CD8-positive, alpha-beta memory T cell (primary cell): ENCODE measurements around the gene HBQ1. TPM values are rescaled to one million over a fixed set of nuclear protein-coding genes. Genes with fewer than 3 reads are reported as not detected.
"Not testable (repeated sequence)": the region's sequence is repeated elsewhere in the genome, so short reads cannot be mapped to it uniquely, and the experiment has no call there.

Experiments used
- CTCF ChIA-PET: fragments of 350-600 bp; sonication (Branson Sonifier 250); formaldehyde crosslinking; loops from one replicate; lab custom pipeline; 2021; ENCODE audit warnings: antibody characterized with exemption; lab: Charles Lee
- POLR2A ChIA-PET: fragments of 350-600 bp; sonication (Branson Sonifier 250); formaldehyde crosslinking; loops from one replicate; lab custom pipeline; 2021; ENCODE audit warnings: antibody characterized with exemption; lab: Charles Lee
- DNase-seq, 5 donors: peaks; one replicate each; pipeline versions ENCODE4 v3.0.0 to v3.0.0-alpha.2; 2020 to 2022; ENCODE audit warnings: mixed read lengths in 1 of 5
- H3K27ac ChIP-seq: one replicate; pipeline ENCODE4 v1.7.0; 2013; ENCODE audit warnings: low read depth, mild to moderate bottlenecking, low read length, moderate library complexity
- H3K27me3 ChIP-seq: 2 replicates; pipeline ENCODE4 v1.7.0; 2013; ENCODE audit warnings: low read length, mild to moderate bottlenecking; ENCODE audit not compliant: insufficient read depth, poor library complexity, severe bottlenecking
- H3K36me3 ChIP-seq: 2 replicates; pipeline ENCODE4 v1.7.0; 2013; ENCODE audit warnings: mild to moderate bottlenecking, low read length, moderate library complexity; ENCODE audit not compliant: insufficient read depth
- H3K4me1 ChIP-seq: 2 replicates; pipeline ENCODE4 v1.7.0; 2013; ENCODE audit warnings: mild to moderate bottlenecking, low read length, moderate library complexity; ENCODE audit not compliant: insufficient read depth
- H3K4me3 ChIP-seq: 2 replicates; pipeline ENCODE4 v1.7.0; 2013; ENCODE audit warnings: mild to moderate bottlenecking, low read length
- H3K9me3 ChIP-seq: 2 replicates; pipeline ENCODE4 v1.7.0; 2013; ENCODE audit warnings: mild to moderate bottlenecking, low read length
- H3K27ac Mint-ChIP-seq, 8 donors: one replicate each; pipeline ENCODE4 v1.8.0; 2020 to 2021; ENCODE audit warnings: mixed read lengths in 8 of 8, mild to moderate bottlenecking in 6 of 8, inconsistent platforms in 3 of 8, moderate library complexity in 3 of 8
- H3K27me3 Mint-ChIP-seq, 2 donors: one replicate each; pipeline ENCODE4 v1.8.0; 2020 to 2021; ENCODE audit warnings: mixed read lengths in 2 of 2, mild to moderate bottlenecking in 1 of 2, moderate library complexity in 1 of 2
- H3K36me3 Mint-ChIP-seq, 3 donors: one replicate each; pipeline ENCODE4 v1.8.0; 2020 to 2021; ENCODE audit warnings: mixed read lengths in 3 of 3, inconsistent platforms in 1 of 3, mild to moderate bottlenecking in 1 of 3
- H3K4me1 Mint-ChIP-seq, 3 donors: one replicate each; pipeline ENCODE4 v1.8.0; 2020 to 2021; ENCODE audit warnings: mixed read lengths in 3 of 3, inconsistent platforms in 1 of 3, mild to moderate bottlenecking in 1 of 3
- H3K4me3 Mint-ChIP-seq, 7 donors: one replicate each; pipeline ENCODE4 v1.8.0; 2020 to 2021; ENCODE audit warnings: mixed read lengths in 7 of 7, mild to moderate bottlenecking in 6 of 7, moderate library complexity in 4 of 7, inconsistent platforms in 2 of 7
- H3K9me3 Mint-ChIP-seq, 5 donors: one replicate each; pipeline ENCODE4 v1.8.0; 2020 to 2022; ENCODE audit warnings: mixed read lengths in 5 of 5, mild to moderate bottlenecking in 3 of 5, moderate library complexity in 2 of 5, inconsistent platforms in 1 of 5
- polyA plus RNA-seq: library from polyadenylated mRNA; unstranded; fragments of 300-500 nt; fragmentation: Illumina TruSeq; gene quantifications from one replicate; pipeline ENCODE4 v1.2.3, GENCODE V29; 2021
- total RNA-seq, 2 experiments: library from RNA; stranded (reverse); gene quantifications; one replicate each; pipeline ENCODE4 v1.2.3, GENCODE V29; 2021

HBQ1 gene
- total and polyA plus RNA-seq, 3 experiments from 2014 or later, result 0.72 TPM; not detected in 2

DNA sequence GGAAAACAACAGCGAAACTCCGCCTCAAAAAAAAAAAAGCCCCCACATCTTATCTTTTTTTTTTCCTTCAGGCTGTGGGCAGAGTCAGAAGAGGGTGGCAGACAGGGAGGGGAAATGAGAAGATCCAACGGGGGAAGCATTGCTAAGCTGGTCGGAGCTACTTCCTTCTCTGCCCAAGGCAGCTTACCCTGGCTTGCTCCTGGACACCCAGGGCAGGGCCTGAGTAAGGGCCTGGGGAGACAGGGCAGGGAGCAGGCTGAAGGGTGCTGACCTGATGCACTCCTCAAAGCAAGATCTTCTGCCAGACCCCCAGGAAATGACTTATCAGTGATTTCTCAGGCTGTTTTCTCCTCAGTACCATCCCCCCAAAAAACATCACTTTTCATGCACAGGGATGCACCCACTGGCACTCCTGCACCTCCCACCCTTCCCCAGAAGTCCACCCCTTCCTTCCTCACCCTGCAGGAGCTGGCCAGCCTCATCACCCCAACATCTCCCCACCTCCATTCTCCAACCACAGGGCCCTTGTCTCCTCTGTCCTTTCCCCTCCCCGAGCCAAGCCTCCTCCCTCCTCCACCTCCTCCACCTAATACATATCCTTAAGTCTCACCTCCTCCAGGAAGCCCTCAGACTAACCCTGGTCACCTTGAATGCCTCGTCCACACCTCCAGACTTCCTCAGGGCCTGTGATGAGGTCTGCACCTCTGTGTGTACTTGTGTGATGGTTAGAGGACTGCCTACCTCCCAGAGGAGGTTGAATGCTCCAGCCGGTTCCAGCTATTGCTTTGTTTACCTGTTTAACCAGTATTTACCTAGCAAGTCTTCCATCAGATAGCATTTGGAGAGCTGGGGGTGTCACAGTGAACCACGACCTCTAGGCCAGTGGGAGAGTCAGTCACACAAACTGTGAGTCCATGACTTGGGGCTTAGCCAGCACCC is 5.0 kb upstream of the HBQ1 start:
- no peak overlapping the region for H3K27ac ChIP-seq
- ChIA-PET CTCF (interaction anchor here (0.6 kb wide), 1 partner anchor 9 kb away, joined by 3 read pairs; no protein-coding TSS in a partner anchor), POLR2A (interaction anchor here (0.6 kb wide), 1 partner anchor 8 kb away, joined by 3 read pairs; no protein-coding TSS in a partner anchor)
- Mint-ChIP-seq H3K4me1 (peaks cover 0 to 35% (median 4%) of the 10 kb centered on the region in 3 donors), H3K27me3 (peaks cover 41 to 60% of the 10 kb centered on the region in 2 donors), H3K4me3 (peak overlapping the region in 6 of 7 donors; percentile 16 to 61 (median 42)), H3K9me3 (no peaks in the 10 kb centered on the region), H3K27ac (no peak overlapping the region), H3K36me3 (no peaks in the 10 kb centered on the region)
- H3K27me3 ChIP-seq, result peaks cover 36% of the 10 kb centered on the region
- DNase-seq, result no peak
- H3K9me3 ChIP-seq, result no peaks in the 10 kb centered on the region
- H3K36me3 ChIP-seq, result no peaks in the 10 kb centered on the region
- no peak overlapping the region for H3K4me3 ChIP-seq
- H3K4me1 ChIP-seq, result no peaks in the 10 kb centered on the region

DNA sequence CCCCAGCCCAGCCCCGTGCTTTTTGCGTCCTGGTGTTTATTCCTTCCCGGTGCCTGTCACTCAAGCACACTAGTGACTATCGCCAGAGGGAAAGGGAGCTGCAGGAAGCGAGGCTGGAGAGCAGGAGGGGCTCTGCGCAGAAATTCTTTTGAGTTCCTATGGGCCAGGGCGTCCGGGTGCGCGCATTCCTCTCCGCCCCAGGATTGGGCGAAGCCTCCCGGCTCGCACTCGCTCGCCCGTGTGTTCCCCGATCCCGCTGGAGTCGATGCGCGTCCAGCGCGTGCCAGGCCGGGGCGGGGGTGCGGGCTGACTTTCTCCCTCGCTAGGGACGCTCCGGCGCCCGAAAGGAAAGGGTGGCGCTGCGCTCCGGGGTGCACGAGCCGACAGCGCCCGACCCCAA is 4.3 kb upstream of the HBQ1 start:
- H3K36me3 ChIP-seq, H3K27ac ChIP-seq, DNase-seq, CTCF ChIA-PET, H3K4me3 ChIP-seq, H3K9me3 Mint-ChIP-seq, H3K27ac Mint-ChIP-seq, POLR2A ChIA-PET, H3K36me3 Mint-ChIP-seq, H3K4me1 ChIP-seq, H3K9me3 ChIP-seq: not testable (repeated sequence)
- H3K27me3 ChIP-seq, result peaks cover 36% of the 10 kb centered on the region
- H3K4me3 Mint-ChIP-seq, result peak overlapping the region in 1 of 7 donors; percentile 50
- peaks cover 0 to 35% (median 4%) of the 10 kb centered on the region in 3 donors for H3K4me1 Mint-ChIP-seq
- H3K27me3 Mint-ChIP-seq, result peaks cover 41 to 55% of the 10 kb centered on the region in 2 donors

DNA sequence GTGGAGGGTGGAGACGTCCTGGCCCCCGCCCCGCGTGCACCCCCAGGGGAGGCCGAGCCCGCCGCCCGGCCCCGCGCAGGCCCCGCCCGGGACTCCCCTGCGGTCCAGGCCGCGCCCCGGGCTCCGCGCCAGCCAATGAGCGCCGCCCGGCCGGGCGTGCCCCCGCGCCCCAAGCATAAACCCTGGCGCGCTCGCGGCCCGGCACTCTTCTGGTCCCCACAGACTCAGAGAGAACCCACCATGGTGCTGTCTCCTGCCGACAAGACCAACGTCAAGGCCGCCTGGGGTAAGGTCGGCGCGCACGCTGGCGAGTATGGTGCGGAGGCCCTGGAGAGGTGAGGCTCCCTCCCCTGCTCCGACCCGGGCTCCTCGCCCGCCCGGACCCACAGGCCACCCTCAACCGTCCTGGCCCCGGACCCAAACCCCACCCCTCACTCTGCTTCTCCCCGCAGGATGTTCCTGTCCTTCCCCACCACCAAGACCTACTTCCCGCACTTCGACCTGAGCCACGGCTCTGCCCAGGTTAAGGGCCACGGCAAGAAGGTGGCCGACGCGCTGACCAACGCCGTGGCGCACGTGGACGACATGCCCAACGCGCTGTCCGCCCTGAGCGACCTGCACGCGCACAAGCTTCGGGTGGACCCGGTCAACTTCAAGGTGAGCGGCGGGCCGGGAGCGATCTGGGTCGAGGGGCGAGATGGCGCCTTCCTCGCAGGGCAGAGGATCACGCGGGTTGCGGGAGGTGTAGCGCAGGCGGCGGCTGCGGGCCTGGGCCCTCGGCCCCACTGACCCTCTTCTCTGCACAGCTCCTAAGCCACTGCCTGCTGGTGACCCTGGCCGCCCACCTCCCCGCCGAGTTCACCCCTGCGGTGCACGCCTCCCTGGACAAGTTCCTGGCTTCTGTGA is 3.5 kb upstream of the HBQ1 start, which contains the start of gene HBA1:
Gene HBA1 (plus strand): TSS at position 204 of the 906 bp plus-strand sequence. CDS start 37 bp downstream, at position 241.
- Histone ChIP-seq H3K27ac (peak within 1 kb of the TSS; percentile 38), H3K27me3 (peaks cover 36% of the 10 kb centered on the region)
- POLR2A ChIA-PET, H3K27ac Mint-ChIP-seq, H3K4me3 ChIP-seq, H3K4me1 ChIP-seq, DNase-seq, H3K9me3 ChIP-seq, H3K36me3 ChIP-seq, H3K9me3 Mint-ChIP-seq, H3K36me3 Mint-ChIP-seq, CTCF ChIA-PET: not testable (repeated sequence)
- peak within 1 kb of the TSS in 5 of 7 donors; percentile 17 to 50 (median 27) for H3K4me3 Mint-ChIP-seq
- H3K4me1 Mint-ChIP-seq, result peaks cover 0 to 38% (median 4%) of the 10 kb centered on the region in 3 donors
- H3K27me3 Mint-ChIP-seq, result peaks cover 36 to 51% of the 10 kb centered on the region in 2 donors

DNA sequence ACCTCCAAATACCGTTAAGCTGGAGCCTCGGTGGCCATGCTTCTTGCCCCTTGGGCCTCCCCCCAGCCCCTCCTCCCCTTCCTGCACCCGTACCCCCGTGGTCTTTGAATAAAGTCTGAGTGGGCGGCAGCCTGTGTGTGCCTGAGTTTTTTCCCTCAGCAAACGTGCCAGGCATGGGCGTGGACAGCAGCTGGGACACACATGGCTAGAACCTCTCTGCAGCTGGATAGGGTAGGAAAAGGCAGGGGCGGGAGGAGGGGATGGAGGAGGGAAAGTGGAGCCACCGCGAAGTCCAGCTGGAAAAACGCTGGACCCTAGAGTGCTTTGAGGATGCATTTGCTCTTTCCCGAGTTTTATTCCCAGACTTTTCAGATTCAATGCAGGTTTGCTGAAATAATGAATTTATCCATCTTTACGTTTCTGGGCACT is 2.9 kb upstream of the HBQ1 start:
- peaks cover 36% of the 10 kb centered on the region for H3K27me3 ChIP-seq
- Mint-ChIP-seq H3K36me3 (no peaks in the 10 kb centered on the region), H3K27ac (no peak overlapping the region), H3K9me3 (no peaks in the 10 kb centered on the region), H3K27me3 (peaks cover 34 to 48% of the 10 kb centered on the region in 2 donors), H3K4me1 (peaks cover 0 to 36% (median 4%) of the 10 kb centered on the region in 3 donors), H3K4me3 (peak overlapping the region in 4 of 7 donors; percentile 17 to 58 (median 28))
- peak overlapping the region; percentile 38 for H3K27ac ChIP-seq
- no peak for DNase-seq
- H3K4me3 ChIP-seq, result no peak overlapping the region
- H3K4me1 ChIP-seq, result peaks cover 9% of the 10 kb centered on the region
- POLR2A ChIA-PET, result interaction anchor here (0.6 kb wide), 1 partner anchor 74 kb away, joined by 6 read pairs; no protein-coding TSS in a partner anchor
- no peaks in the 10 kb centered on the region for H3K36me3 ChIP-seq
- H3K9me3 ChIP-seq, result no peaks in the 10 kb centered on the region
- CTCF ChIA-PET, result no interaction called here

DNA sequence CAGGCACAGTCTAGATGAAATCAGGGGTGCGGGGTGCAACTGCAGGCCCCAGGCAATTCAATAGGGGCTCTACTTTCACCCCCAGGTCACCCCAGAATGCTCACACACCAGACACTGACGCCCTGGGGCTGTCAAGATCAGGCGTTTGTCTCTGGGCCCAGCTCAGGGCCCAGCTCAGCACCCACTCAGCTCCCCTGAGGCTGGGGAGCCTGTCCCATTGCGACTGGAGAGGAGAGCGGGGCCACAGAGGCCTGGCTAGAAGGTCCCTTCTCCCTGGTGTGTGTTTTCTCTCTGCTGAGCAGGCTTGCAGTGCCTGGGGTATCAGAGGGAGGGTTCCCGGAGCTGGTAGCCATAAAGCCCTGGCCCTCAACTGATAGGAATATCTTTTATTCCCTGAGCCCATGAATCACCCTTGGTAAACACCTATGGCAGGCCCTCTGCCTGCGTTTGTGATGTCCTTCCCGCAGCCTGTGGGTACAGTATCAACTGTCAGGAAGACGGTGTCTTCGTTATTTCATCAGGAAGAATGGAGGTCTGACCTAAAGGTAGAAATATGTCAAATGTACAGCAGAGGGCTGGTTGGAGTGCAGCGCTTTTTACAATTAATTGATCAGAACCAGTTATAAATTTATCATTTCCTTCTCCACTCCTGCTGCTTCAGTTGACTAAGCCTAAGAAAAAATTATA is 2.1 kb upstream of the HBQ1 start:
- Mint-ChIP-seq H3K27me3 (peaks cover 36 to 48% of the 10 kb centered on the region in 2 donors), H3K4me1 (peaks cover 0 to 36% (median 4%) of the 10 kb centered on the region in 3 donors), H3K4me3 (peak overlapping the region in 5 of 7 donors; percentile 17 to 58 (median 33)), H3K27ac (no peak overlapping the region), H3K9me3 (no peaks in the 10 kb centered on the region), H3K36me3 (no peaks in the 10 kb centered on the region)
- Histone ChIP-seq H3K36me3 (no peaks in the 10 kb centered on the region), H3K9me3 (no peaks in the 10 kb centered on the region), H3K4me1 (peaks cover 9% of the 10 kb centered on the region), H3K27ac (peak overlapping the region; percentile 38), H3K27me3 (peaks cover 36% of the 10 kb centered on the region), H3K4me3 (no peak overlapping the region)
- POLR2A ChIA-PET, result interaction anchor here (0.6 kb wide), 1 partner anchor 74 kb away, joined by 6 read pairs; no protein-coding TSS in a partner anchor
- CTCF ChIA-PET, result no interaction called here
- DNase-seq, result no peak

DNA sequence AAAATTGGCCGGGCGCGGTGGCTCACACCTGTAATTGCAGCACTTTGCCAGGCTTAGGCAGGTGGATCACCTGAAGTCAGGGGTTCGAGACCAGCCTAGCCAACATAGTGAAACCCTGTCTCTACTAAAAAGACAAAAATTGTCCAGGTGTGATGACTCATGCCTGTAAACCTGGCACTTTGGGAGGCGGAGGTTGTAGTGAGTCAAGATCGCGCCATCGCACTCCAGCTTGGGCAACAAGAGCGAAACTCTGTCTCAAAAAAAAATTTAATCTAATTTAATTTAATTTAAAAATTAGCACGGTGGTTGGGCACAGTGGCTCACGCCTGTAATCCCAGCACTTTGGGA is 1.6 kb upstream of the HBQ1 start:
- no peak overlapping the region for H3K27ac Mint-ChIP-seq
- H3K27ac ChIP-seq, result no peak overlapping the region
- H3K36me3 ChIP-seq, result no peaks in the 10 kb centered on the region
- H3K27me3 Mint-ChIP-seq, result peaks cover 32 to 44% of the 10 kb centered on the region in 2 donors
- peaks cover 36% of the 10 kb centered on the region for H3K27me3 ChIP-seq
- H3K4me1 Mint-ChIP-seq, result peaks cover 0 to 32% (median 4%) of the 10 kb centered on the region in 3 donors
- CTCF ChIA-PET, result no interaction called here
- no peaks in the 10 kb centered on the region for H3K9me3 ChIP-seq
- H3K4me1 ChIP-seq, result peaks cover 9% of the 10 kb centered on the region
- no peaks in the 10 kb centered on the region for H3K36me3 Mint-ChIP-seq
- no peaks in the 10 kb centered on the region for H3K9me3 Mint-ChIP-seq
- no peak overlapping the region for H3K4me3 ChIP-seq
- H3K4me3 Mint-ChIP-seq, result no peak overlapping the region
- DNase-seq, result no peak
- POLR2A ChIA-PET, result no interaction called here
